CD4-positive, alpha-beta T cell treated with Interleukin-15 for 1 hour (primary cell): ENCODE measurements around the gene NEURL1.
"Not testable (repeated sequence)": the region's sequence is repeated elsewhere in the genome, so short reads cannot be mapped to it uniquely, and the experiment has no call there.

Experiments used
- DNase-seq: peaks from one replicate; pipeline ENCODE4 v3.0.0-alpha.2; 2020

NEURL1 gene

DNA sequence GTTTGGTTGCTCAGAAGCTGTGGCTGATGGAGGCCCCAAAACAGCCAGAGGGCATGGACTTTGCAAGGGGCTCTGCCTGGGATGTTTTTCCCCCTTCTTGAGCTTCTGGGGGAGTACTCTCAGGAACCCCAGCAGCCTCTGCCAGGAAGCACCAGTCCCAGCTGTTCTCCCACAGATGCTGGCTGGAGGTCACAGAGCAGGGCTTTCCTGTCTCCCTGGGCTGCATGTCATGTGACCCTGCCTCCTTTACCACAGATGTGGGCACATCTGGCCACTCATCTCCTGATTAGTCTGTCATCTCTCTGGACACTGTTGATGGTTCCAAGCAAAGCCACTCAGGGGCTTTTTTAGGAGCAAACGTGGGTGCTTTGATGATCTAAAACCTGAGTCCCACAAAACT lies 136.7 kb downstream of the NEURL1 start:
- DNase-seq, result no peak

DNA sequence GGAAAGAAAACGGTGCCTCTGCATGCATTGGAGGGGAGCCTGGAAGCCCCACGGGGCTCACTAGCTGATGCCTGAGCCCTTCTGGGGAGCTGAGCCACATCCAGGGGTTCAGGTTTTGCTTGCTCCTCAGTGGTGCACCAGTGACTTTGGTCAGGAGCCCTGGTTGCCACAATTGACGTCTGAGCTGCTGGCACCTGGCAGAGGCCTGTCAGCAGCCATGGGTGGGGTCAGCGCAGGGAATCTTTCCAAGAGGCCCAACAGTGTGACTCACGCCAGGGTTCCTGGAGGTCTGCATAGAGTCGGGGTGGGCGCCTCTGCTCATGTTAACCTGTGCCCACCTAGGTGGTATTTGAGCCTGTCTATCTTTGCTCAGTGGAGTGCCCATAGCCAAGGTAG lies 138.7 kb downstream of the NEURL1 start:
- DNase-seq, result no peak

DNA sequence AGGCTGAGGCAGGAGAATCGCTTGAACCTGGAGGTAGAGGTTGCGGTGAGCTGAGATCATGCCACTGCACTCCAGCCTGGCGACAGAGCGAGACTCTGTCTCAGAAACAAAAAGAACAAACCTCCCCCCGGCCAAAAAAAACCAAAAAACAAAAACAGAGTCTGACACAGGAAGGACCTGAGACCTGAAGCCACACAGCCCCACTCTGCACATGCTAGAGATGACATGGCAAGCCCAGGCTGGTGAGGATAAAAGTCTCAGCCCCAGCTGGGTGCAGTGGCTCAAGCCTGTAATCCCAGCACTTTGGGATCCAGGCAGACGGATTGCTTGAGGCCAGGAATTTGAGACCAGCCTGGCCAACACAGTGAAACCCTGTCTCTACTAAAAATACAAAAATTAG lies 139.4 kb downstream of the NEURL1 start:
- DNase-seq, result not testable (repeated sequence)

DNA sequence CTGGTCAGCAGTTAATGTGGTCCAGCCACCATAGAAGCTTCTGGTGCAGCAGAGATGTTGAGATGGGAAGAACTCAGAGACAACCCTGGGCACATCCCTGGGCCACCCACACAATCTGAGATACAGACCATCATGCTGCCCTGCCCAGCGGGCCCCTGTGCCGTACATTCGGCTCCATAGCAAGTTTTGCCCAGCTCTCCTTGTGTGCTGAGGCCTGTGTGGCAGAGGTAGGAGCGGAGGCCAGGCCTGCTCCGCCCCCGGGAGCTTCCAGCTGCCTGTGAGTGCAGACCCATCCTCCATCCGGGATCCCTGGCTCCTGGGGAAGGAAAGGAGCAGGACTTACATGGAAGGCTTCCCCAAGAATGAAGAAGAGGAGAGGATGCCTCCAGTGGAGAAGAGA lies 140.3 kb downstream of the NEURL1 start:
- DNase-seq, result no peak

DNA sequence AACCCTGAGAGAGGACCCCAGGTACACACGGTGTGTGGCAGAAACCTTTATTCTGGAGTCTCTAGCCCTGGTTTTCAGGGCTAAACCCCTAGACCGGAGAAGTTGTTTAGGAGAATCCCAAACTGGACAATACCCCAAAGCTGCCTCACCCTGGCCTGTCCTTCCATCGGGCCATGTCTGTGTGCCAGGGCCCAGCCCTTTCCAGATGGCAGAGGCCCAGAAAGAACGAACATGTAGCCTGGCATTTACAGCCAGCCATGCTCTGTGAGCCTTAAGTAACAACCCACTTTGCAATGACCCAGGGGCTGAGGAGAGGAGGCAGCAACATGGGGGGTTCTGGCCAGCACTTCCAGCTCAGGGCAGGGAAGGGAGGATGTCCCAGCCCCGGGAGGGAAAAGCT lies 142.1 kb downstream of the NEURL1 start:
- no peak for DNase-seq

DNA sequence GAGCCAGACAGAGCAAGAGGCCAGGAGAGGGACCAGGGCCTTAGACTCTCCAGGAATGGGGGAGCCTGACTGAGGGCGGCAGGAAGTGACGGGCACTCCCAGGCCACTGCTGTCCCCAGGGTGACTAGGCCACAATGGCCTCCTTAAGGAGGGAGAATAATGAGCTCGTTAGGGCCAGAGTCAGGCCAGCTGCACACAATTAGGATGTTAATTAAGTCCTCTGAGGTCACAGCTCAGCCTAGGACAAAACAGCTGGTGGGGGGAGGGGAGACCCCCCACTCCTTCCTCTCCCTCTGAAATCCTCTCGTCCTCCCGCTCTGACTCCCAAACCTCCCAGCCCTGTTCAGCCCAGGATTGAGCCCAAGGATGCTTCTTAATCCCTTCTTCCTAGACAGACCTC lies 143.0 kb downstream of the NEURL1 start:
- DNase-seq, result no peak

DNA sequence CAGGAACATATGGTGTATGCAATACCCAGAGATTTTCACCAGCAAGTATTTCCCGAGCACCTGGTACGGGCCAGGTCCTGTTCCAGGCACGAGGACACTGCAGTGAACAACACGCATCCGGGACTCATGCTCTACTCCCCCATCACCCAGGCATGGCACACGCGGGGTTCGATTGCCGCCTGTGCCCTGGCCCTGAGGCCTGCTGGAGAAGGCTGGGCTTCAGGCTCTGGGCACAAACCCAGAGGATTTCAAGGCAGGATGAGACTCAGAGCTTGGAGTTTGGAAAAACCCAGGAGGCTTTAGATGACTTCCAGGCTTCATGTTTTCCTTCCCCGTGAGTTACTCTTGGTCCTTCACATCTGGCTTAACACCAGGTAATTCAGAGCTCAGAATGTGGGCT lies 143.5 kb downstream of the NEURL1 start:
- no peak for DNase-seq

DNA sequence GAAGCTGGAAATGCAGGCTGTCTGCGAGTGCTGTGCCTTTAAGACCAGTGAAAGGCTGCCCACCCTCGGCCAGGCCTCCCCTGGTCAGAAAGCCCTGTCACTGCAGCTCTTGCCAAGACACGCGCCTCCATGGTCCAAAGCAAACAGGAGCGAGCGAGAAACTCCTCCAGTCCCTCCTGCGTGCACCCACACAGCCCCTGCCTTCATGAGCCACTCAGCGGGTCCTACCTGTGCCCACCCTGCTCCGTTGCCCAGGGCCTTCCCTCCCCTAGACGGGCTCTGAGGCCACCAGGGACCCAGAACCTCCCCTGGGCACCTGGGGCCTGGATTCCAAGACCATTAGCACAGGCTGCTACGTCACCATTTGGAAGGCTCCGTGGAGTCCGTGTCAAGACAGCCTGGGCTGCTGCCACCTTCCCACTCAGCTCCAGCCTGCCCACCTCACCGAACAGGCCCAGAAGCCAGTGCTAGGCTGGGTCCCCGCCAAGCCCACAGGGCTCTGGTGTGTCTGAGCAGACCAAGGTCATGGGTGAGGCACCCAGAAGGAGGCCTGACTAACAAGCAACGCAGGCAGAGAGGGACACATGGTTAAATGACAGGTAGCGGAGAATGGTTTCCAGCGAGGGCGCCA lies 144.5 kb downstream of the NEURL1 start:
- DNase-seq, result no peak

DNA sequence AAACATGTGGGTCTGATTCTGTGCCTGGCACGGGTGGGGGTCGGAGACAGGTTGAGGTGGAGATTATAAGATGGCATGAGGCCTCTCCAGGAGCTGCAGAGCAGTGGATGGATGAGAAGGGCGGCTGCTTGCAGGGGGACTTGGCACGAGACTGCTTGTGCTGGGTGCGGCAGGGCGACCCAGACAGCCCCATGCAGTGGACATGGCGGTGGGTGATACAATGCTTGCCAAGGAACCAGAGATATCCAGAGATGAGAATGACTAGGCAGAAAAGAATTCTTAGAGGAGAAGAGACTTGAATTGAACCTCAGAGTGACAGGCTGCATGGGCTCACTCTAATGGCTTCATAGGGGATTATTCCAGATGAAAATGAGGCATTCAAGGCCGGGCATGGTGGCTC lies 145.4 kb downstream of the NEURL1 start:
- no peak for DNase-seq

DNA sequence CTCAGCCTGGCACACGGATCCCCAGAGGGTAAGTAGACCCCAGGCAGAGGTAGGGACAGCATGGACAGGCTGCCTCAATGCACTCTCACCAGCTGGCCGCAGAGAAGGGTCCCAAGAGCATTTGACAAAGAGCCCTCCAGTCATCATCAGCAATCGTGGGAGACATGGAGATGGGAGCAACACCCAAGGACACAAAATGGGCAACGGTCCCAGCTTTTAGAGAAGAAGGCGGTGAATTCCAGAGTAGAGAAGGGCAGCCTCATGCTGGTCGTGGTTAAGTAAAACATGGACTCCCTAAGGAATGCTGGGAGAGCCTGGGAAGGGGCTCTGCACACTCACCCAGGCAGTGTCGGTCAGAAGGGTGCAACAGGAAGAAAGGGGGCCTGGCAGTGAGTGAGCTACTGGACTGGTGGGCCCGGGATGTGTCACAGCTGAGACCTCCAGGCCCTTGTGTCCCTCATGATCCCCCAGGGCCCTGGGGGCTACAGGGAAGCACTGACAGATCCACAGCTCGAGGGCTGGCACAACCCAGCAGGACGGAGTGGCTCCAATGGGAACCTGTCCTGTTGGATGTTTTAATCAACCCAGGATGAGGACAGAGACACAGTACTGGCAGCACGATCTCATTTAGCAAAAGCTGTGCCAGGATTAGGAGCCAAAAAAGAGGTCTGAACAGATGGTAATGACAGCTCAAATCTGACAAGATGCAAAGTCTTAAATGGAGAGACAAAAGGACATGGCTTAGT lies 147.1 kb downstream of the NEURL1 start:
- DNase-seq, result no peak

DNA sequence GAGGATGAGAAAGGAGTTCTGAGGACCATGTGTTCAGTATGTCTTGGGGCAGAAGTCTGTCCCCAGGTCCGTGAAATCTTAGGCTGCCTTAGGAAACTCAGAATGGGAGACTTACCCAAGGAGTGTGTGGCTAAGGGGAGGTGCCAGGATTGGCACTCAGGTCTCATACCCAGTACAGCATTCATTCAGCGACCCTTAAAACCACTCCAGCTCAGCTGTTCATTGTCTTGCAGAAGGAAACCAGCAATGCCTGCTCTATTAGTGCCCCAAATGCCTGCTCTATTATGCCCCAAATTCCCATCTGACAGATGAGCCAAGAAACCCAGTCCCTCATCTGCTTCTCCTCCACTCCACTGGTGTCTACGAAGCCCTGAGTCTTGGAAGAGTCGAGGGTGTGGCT lies 147.8 kb downstream of the NEURL1 start:
- no peak for DNase-seq
